HL-60/S4 treated with phorbol 12-myristate 13-acetate at 8.2 ng/mL for 4 days and 3 days (cell line): ENCODE results near the gene GPR137C.
"Not testable (repeated sequence)": the region's sequence is repeated elsewhere in the genome, so short reads cannot be mapped to it uniquely, and the experiment has no call there.

Experiments
- in situ Hi-C: fragments of 300-500 bp; cut with MboI; formaldehyde crosslinking; loops from 2 replicates; pipeline ENCODE4 v1.15.0; 2022; ENCODE audit warnings: low sequenced_read_pairs

Gene GPR137C

GRCh38 chr14:52563120-52563519, 10.5 kb downstream of the GPR137C start:
- in situ Hi-C loops, result no loop called here

GRCh38 chr14:52568454-52568853, 15.8 kb downstream of the GPR137C start:
- in situ Hi-C loops, result not testable (repeated sequence)

- in situ Hi-C loops, result no loop called here
These were observed 23.2 kb downstream of the GPR137C start for GRCh38 chr14:52575858-52576257.

- in situ Hi-C loops, result no loop called here
These were observed 30.9 kb downstream of the GPR137C start for GRCh38 chr14:52583544-52583943.

- in situ Hi-C loops, result no loop called here
These were observed 37.0 kb downstream of the GPR137C start for GRCh38 chr14:52589646-52590045.

- in situ Hi-C loops, result no loop called here
These were observed 37.7 kb downstream of the GPR137C start for GRCh38 chr14:52590318-52590717.

GRCh38 chr14:52596320-52596719, 43.7 kb downstream of the GPR137C start:
- in situ Hi-C loops, result no loop called here

GRCh38 chr14:52596861-52597260, 44.2 kb downstream of the GPR137C start:
- in situ Hi-C loops, result no loop called here

- in situ Hi-C loops, result no loop called here
These were observed 45.9 kb downstream of the GPR137C start for GRCh38 chr14:52598568-52598967.

- in situ Hi-C loops, result no loop called here
These were observed 47.3 kb downstream of the GPR137C start for GRCh38 chr14:52599974-52600373.

GRCh38 chr14:52602131-52602530, 49.5 kb downstream of the GPR137C start:
- in situ Hi-C loops, result no loop called here

- in situ Hi-C loops, result no loop called here
These were observed 54.4 kb downstream of the GPR137C start for GRCh38 chr14:52607061-52607460.

- in situ Hi-C loops, result no loop called here
These were observed 56.9 kb downstream of the GPR137C start for GRCh38 chr14:52609445-52610044.

GRCh38 chr14:52610187-52610586, 57.6 kb downstream of the GPR137C start:
- in situ Hi-C loops, result no loop called here

- in situ Hi-C loops, result no loop called here
These were observed 66.0 kb downstream of the GPR137C start for GRCh38 chr14:52618602-52619001.

- in situ Hi-C loops, result no loop called here
These were observed 67.1 kb downstream of the GPR137C start for GRCh38 chr14:52619687-52620086.

- in situ Hi-C loops, result no loop called here
These were observed 87.5 kb downstream of the GPR137C start for GRCh38 chr14:52640137-52640536.

- in situ Hi-C loops, result no loop called here
These were observed 89.1 kb downstream of the GPR137C start for GRCh38 chr14:52641745-52642144.

GRCh38 chr14:52649511-52649910, 96.9 kb downstream of the GPR137C start:
- in situ Hi-C loops, result no loop called here

GRCh38 chr14:52650774-52651173, 98.1 kb downstream of the GPR137C start:
- in situ Hi-C loops, result no loop called here

GRCh38 chr14:52656905-52657304, 104.3 kb downstream of the GPR137C start:
- in situ Hi-C loops, result no loop called here

- in situ Hi-C loops, result no loop called here
These were observed 107.7 kb downstream of the GPR137C start for GRCh38 chr14:52660325-52660724.

- in situ Hi-C loops, result no loop called here
These were observed 108.2 kb downstream of the GPR137C start for GRCh38 chr14:52660832-52661231.
